Subcutaneous adipose tissue (tissue), 4 donors: Measurements from ENCODE around the gene CDC42BPA. TPM values are rescaled to one million over a fixed set of nuclear protein-coding genes. Genes with fewer than 3 reads are reported as not detected.

Experiments
- CTCF ChIP-seq: fragments of 450-650 bp; IDR thresholded peaks from one replicate; pipeline ENCODE4 v1.5.1; 2016; ENCODE audit warnings: low read depth, mild to moderate bottlenecking, control low read depth, antibody characterized with exemption, moderate library complexity
- total RNA-seq, 4 donors: library from RNA; depleted of rRNA; stranded (reverse); fragments of >200 nt; gene quantifications; one replicate each; pipeline ENCODE4 v1.1.0, GENCODE V29; 2016

Gene CDC42BPA
- total RNA-seq, 4 donors from 2014 or later: 43.2 to 68.2 (median 55.3) TPM

- TF ChIP-seq CTCF: no peak
Measured at GRCh38 chr1:227242811-227243682, 75.2 kb downstream of the CDC42BPA start.

- TF ChIP-seq CTCF: no peak
Measured at GRCh38 chr1:227240983-227241382, 77.3 kb downstream of the CDC42BPA start.

- TF ChIP-seq CTCF: no peak
Measured at GRCh38 chr1:227234998-227235405, 83.3 kb downstream of the CDC42BPA start.

- no peak for TF ChIP-seq CTCF
Measured at GRCh38 chr1:227228201-227228600, 90.1 kb downstream of the CDC42BPA start.

- TF ChIP-seq CTCF: no peak
Measured at GRCh38 chr1:227227761-227228160, 90.5 kb downstream of the CDC42BPA start.

GRCh38 chr1:227225715-227226346 is 92.5 kb downstream of the CDC42BPA start:
- no peak for TF ChIP-seq CTCF

GRCh38 chr1:227223171-227223806 is 95.0 kb downstream of the CDC42BPA start:
- no peak for TF ChIP-seq CTCF
